ENCODE measurements around the gene SYT7.

- TF ChIP-seq TAF1 (IDR thresholded peaks at IDR 0.05; ENCODE audit: borderline replicate concordance, insufficient read depth, low read length): no peak
- no peak for TF ChIP-seq POLR2AphosphoS5 (IDR thresholded peaks at IDR 0.05; ENCODE audit: low read depth, low read length)
Measured at GRCh38 chr11:61571869-61572268, 9.0 kb downstream of the SYT7 start.

All from PFSK-1 (cell line).